Activated CD8-positive, alpha-beta T cell treated with anti-CD3 and anti-CD28 coated beads for 36 hours (primary cell): ENCODE measurements around the gene TREML1. TPM values are rescaled to one million over a fixed set of nuclear protein-coding genes. Genes with fewer than 3 reads are reported as not detected.

Experiments used
- ATAC-seq: fragments of 200-7000 bp; cut with Tn5 transposase; one replicate; pipeline ENCODE4 v1.10.0; 2021; ENCODE audit warnings: mild to moderate bottlenecking, moderate library complexity
- CTCF ChIA-PET: fragments of 350-600 bp; sonication (Branson Sonifier 250); formaldehyde crosslinking; loops from one replicate; lab custom pipeline; 2021; ENCODE audit warnings: antibody characterized with exemption; lab: Charles Lee
- POLR2A ChIA-PET: fragments of 350-600 bp; sonication (Branson Sonifier 250); formaldehyde crosslinking; loops from one replicate; lab custom pipeline; 2021; ENCODE audit warnings: antibody characterized with exemption; lab: Charles Lee
- DNase-seq: peaks from one replicate; pipeline ENCODE4 v3.0.0-alpha.2; 2020
- H3K27ac Mint-ChIP-seq: one replicate; pipeline ENCODE4 v1.8.0; 2021; ENCODE audit warnings: mild to moderate bottlenecking, mixed read lengths
- H3K27me3 Mint-ChIP-seq: one replicate; pipeline ENCODE4 v1.8.0; 2021; ENCODE audit warnings: mixed read lengths
- H3K36me3 Mint-ChIP-seq: one replicate; pipeline ENCODE4 v1.8.0; 2021; ENCODE audit warnings: low read depth, mixed read lengths
- H3K4me1 Mint-ChIP-seq: one replicate; pipeline ENCODE4 v1.8.0; 2021; ENCODE audit warnings: low read depth, mixed read lengths
- H3K4me3 Mint-ChIP-seq: one replicate; pipeline ENCODE4 v1.8.0; 2021; ENCODE audit warnings: mild to moderate bottlenecking, moderate library complexity, mixed read lengths
- H3K9me3 Mint-ChIP-seq: one replicate; pipeline ENCODE4 v1.8.0; 2021; ENCODE audit warnings: mixed read lengths
- CTCF ChIP-seq: fragments of 200-600 bp; IDR thresholded peaks from one replicate; pipeline ENCODE4 v1.8.0; 2022; ENCODE audit warnings: antibody characterized with exemption, mild to moderate bottlenecking
- intact Hi-C: fragments of 100-400 bp; cut with micrococcal nuclease; formaldehyde crosslinking; loops from one replicate; pipeline ENCODE4 v1.10.0; 2022
- total RNA-seq, 2 experiments: library from RNA; stranded (reverse); gene quantifications; one replicate each; pipeline ENCODE4 v1.2.3, GENCODE V29; 2021

TREML1 gene
- total RNA-seq, 2 experiments from 2014 or later, result not detected

- ATAC-seq, result no peak
- intact Hi-C loops, result no loop called here
- Mint-ChIP-seq H3K36me3 (no peaks in the 10 kb centered on the region), H3K9me3 (no peaks in the 10 kb centered on the region), H3K4me3 (no peak overlapping the region), H3K27ac (no peak overlapping the region), H3K27me3 (no peaks in the 10 kb centered on the region), H3K4me1 (no peaks in the 10 kb centered on the region)
- no peak for DNase-seq
- POLR2A ChIA-PET, result interaction anchor here (1.0 kb wide), 1 partner anchor 8 kb away, joined by 3 read pairs; no protein-coding TSS in a partner anchor
- CTCF ChIA-PET, result no interaction called here
- no peak for TF ChIP-seq CTCF
These were observed 20.5 kb upstream of the TREML1 start for GRCh38 chr6:41174610-41175009.

GRCh38 chr6:41171908-41172307, 17.8 kb upstream of the TREML1 start:
- no peak overlapping the region for H3K27ac Mint-ChIP-seq

GRCh38 chr6:41170547-41171160, 16.5 kb upstream of the TREML1 start:
- ChIA-PET CTCF (interaction anchor here (1.4 to 4.1 kb wide), 2 partner anchors 11 to 22 kb away, joined by 3 to 21 read pairs; no protein-coding TSS in a partner anchor), POLR2A (interaction anchor here (0.8 kb wide), 1 partner anchor 9 kb away, joined by 3 read pairs; no protein-coding TSS in a partner anchor)
- Mint-ChIP-seq H3K27me3 (no peaks in the 10 kb centered on the region), H3K27ac (no peak overlapping the region), H3K9me3 (no peaks in the 10 kb centered on the region), H3K4me3 (no peak overlapping the region), H3K4me1 (no peaks in the 10 kb centered on the region), H3K36me3 (no peaks in the 10 kb centered on the region)
- DNase-seq (no peak), ATAC-seq (no peak)
- intact Hi-C loops, result no loop called here
- no peak for TF ChIP-seq CTCF

More at GRCh38 chr6:41171908-41172307, 17.8 kb upstream of the TREML1 start:
- POLR2A ChIA-PET, result no interaction called here
- DNase-seq (no peak), ATAC-seq (no peak)
- H3K4me1 Mint-ChIP-seq, result no peaks in the 10 kb centered on the region
- intact Hi-C loops, result no loop called here
- TF ChIP-seq CTCF, result no peak
- no peaks in the 10 kb centered on the region for H3K36me3 Mint-ChIP-seq
- H3K9me3 Mint-ChIP-seq, result no peaks in the 10 kb centered on the region
- H3K27me3 Mint-ChIP-seq, result no peaks in the 10 kb centered on the region
- CTCF ChIA-PET, result interaction anchor here (0.7 to 4.1 kb wide), 2 partner anchors 9 to 149 kb away, joined by 3 to 21 read pairs; no protein-coding TSS in a partner anchor
- no peak overlapping the region for H3K4me3 Mint-ChIP-seq

GRCh38 chr6:41167173-41167963, 13.2 kb upstream of the TREML1 start:
- POLR2A ChIA-PET, result no interaction called here
- intact Hi-C loops, result no loop called here

More at GRCh38 chr6:41167173-41167963, 13.2 kb upstream of the TREML1 start:
- H3K4me1 Mint-ChIP-seq, result no peaks in the 10 kb centered on the region
- H3K27ac Mint-ChIP-seq, result no peak overlapping the region
- H3K9me3 Mint-ChIP-seq, result no peaks in the 10 kb centered on the region
- H3K36me3 Mint-ChIP-seq, result no peaks in the 10 kb centered on the region
- no peaks in the 10 kb centered on the region for H3K27me3 Mint-ChIP-seq
- CTCF ChIA-PET, result interaction anchor here (1.0 to 1.3 kb wide), 2 partner anchors 15 to 92 kb away, joined by 3 read pairs; no protein-coding TSS in a partner anchor
- ATAC-seq (peak; percentile 34), DNase-seq (peak; percentile 32)
- no peak for TF ChIP-seq CTCF
- H3K4me3 Mint-ChIP-seq, result no peak overlapping the region
